Fibroblast of pulmonary artery (primary cell): ENCODE measurements around the gene TMEFF2.

Experiments used
- DNase-seq: peaks from one replicate; pipeline ENCODE4 v3.0.0-alpha.2; 2010; ENCODE audit warnings: low read depth
- H3K4me3 ChIP-seq: replicated peaks from 2 replicates; pipeline ENCODE4 v1.5.1; 2011; ENCODE audit warnings: low read depth, mild to moderate bottlenecking, control low read depth, low read length, moderate library complexity
- TF ChIP-seq, protein P1 (sequence below): IDR thresholded peaks from 2 replicates; pipeline ENCODE4 v1.5.1; 2011; ENCODE audit warnings: mild to moderate bottlenecking, control low read depth, low read length, inconsistent platforms; ENCODE audit errors: missing control alignments

Gene TMEFF2

DNA sequence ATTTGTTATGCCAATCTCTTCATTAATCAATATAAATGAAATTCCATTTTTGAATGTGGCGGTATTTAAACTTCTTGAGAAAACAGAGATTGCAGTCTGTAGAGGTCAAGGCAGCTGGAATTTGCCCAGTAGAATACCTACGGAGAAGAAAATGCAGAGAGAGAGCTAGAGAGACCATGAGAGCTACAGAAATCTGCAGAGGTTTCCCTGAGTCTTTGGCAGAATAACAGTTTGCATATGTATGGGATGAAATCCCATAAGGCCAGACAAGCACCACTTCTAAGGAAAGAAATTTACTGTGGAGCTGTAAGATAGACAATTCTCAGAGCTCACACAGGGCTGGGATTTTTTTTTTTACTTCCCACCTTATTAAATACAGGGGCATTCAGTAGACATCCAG, 23.6 kb upstream of the TMEFF2 start:
- H3K4me3 ChIP-seq = no peak overlapping the region
- TF ChIP-seq, protein P1, sequence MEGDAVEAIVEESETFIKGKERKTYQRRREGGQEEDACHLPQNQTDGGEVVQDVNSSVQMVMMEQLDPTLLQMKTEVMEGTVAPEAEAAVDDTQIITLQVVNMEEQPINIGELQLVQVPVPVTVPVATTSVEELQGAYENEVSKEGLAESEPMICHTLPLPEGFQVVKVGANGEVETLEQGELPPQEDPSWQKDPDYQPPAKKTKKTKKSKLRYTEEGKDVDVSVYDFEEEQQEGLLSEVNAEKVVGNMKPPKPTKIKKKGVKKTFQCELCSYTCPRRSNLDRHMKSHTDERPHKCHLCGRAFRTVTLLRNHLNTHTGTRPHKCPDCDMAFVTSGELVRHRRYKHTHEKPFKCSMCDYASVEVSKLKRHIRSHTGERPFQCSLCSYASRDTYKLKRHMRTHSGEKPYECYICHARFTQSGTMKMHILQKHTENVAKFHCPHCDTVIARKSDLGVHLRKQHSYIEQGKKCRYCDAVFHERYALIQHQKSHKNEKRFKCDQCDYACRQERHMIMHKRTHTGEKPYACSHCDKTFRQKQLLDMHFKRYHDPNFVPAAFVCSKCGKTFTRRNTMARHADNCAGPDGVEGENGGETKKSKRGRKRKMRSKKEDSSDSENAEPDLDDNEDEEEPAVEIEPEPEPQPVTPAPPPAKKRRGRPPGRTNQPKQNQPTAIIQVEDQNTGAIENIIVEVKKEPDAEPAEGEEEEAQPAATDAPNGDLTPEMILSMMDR = no peak
- no peak for DNase-seq

DNA sequence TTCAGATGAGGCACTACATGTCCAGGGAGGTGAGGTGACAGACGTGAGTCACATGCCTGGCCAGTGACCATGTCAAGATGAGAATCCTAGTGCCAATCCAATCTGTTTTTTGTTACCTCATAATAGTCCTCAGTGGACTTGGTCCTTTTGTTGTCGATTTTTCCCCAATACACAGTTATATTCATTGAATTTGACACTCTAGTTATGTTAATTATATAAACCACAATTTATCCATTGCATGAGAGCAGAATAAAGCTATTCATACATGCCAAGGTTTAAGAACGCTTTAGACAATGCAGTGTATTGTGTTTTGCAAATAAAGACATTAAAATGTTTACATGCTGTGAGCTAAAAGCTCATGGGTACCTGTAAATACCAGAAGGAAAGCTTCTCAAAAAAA, 21.6 kb upstream of the TMEFF2 start:
- TF ChIP-seq, protein P1 = no peak
- DNase-seq = no peak
- no peak overlapping the region for H3K4me3 ChIP-seq

DNA sequence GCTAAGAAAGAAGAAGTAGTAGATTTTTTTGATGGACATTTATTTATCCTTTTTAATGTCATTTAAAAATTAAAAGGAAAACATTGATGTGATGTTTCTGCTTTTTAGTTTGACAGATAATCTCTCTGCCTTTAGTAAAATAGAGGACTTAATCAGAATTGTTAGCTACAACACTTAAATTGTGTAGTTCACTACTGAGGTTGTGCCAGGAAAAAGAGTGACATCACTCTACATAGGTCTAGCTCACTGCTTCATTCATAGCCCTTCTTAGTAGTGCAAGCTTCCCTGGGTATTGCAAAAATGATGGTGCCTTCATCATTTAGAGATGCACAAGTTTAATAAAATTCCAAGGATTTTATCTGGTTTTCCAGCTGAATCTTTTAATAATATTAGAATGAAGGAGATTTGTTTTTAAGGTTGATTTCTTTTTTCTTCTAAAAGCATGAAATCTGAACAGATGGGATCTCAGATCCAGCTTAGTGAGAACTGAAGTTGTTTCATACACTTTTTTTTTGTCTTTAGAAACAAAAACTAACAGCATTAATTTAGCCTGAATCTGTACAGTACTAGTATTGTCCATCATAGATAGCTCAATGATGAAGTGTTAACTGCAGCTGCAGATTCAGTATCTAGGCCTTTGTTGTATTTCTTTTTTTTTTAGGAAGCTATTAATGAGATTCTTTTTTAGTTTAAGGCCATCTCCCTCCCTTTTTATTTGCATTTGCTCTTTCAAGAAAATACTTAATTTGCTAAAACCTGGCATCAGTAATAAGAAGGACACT, 20.6 kb upstream of the TMEFF2 start:
- no peak for DNase-seq
- no peak overlapping the region for H3K4me3 ChIP-seq
- TF ChIP-seq, protein P1 = no peak

DNA sequence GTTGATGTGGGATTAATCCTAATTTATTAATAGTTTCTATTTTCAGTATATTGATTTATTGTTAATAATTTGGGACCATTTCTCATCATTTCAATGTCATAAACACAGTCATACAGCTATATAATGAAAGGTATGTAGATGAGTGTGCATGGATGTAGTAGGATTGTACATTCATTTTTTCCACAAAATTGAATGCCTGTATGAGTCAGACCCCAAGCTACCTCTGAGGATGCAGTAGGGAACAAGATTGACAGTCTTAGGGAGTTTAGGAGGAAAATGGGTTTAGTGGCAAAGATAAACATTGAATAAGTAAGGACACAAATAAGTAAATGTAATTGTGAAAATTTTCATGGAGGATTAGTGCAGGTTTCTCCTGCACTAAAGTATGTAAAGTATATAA, 14.1 kb upstream of the TMEFF2 start:
- DNase-seq = no peak
- no peak overlapping the region for H3K4me3 ChIP-seq
- TF ChIP-seq, protein P1 = no peak

DNA sequence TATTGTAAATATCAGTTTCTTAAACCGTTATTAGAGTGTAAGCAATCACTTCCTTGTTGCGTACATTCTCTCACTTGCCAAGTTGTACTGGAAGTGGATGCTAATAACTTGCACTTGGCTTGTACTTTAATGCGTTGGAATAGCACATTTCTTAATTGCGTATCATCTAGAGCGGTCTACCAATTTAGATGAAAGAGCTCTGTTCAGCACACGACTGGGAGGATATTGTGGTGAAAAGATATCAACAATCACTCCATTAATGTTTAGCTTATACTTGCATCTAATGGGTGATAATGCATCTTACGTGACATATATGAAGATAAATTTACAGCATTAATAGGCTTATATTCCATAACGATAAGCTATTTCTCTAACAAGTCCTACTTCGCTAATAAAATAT, 11.7 kb upstream of the TMEFF2 start:
- TF ChIP-seq, protein P1 = no peak

DNA sequence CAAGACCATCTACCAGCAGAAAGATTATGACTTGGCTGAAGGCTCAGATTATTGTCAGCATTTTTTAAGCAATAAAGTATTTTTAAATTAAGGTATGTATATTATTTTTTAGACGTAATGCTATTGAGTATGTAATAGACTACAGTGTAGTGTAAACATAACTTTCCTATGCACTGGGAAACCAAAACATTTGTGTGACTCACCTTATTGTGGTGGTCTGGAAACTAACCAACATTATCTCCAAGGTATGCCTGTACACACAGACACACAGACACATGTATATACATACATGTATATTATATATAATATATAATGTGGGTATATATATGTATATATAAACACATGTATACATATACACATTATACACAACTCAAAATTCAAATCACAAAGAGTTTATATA, 9.1 kb upstream of the TMEFF2 start:
- no peak for DNase-seq
- TF ChIP-seq, protein P1 = no peak
- H3K4me3 ChIP-seq = no peak overlapping the region

More for the DNA sequence above, 11.7 kb upstream of the TMEFF2 start:
- DNase-seq = no peak
- no peak overlapping the region for H3K4me3 ChIP-seq

DNA sequence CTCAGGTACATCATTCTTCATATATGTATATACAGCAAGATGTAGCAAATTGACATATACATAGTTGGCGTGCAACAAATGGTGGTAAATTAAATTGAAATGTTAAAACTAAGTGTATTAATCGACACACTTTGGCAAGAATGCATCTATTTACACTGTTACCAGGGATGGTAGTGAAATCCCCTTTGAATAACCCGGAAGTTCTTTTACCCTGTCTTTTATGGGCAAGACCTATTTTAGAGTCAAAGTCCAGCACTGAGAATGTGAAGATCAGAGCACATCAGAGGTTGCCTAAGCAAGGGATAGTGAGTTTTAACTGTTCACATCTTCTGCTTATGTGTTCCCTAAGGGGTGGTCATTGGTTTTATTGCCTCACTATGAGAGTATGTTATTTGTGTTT, 7.6 kb upstream of the TMEFF2 start:
- no peak for DNase-seq
- no peak overlapping the region for H3K4me3 ChIP-seq
- TF ChIP-seq, protein P1 = no peak
